K562 (cell line): Measurements from ENCODE around the gene NDUFB10. TPM values are rescaled to one million over a fixed set of nuclear protein-coding genes. Genes with fewer than 3 reads are reported as not detected.

Experiments
- ADNP ChIP-seq: fragments of 200-800 bp; sonication (Bioruptor generic); IDR thresholded peaks from 2 replicates; pipeline ENCODE4 v1.6.1; 2016; ENCODE audit warnings: missing genetic modification characterization, missing compliant biosample characterization
- ATF7 ChIP-seq: fragments of 450-650 bp; IDR thresholded peaks from 2 replicates; pipeline ENCODE4 v1.7.1; 2014; ENCODE audit warnings: mild to moderate bottlenecking, moderate library complexity
- CXXC5 ChIP-seq: fragments of 250-450 bp; sonication (Bioruptor Pico); IDR thresholded peaks from 2 replicates; pipeline ENCODE4 v1.8.0; 2022; ENCODE audit warnings: inconsistent platforms, mild to moderate bottlenecking, moderate library complexity
- DACH1 ChIP-seq: fragments of 450-650 bp; IDR thresholded peaks from 2 replicates; pipeline ENCODE4 v1.6.1; 2018; ENCODE audit not compliant: partially characterized antibody
- E2F4 ChIP-seq: sonication (generic); formaldehyde crosslinking; IDR thresholded peaks from 2 replicates; pipeline ENCODE4 v1.8.0; 2022; ENCODE audit warnings: mild to moderate bottlenecking, low read depth, missing genetic modification reagents
- GATA2 ChIP-seq: sonication (generic); formaldehyde crosslinking; IDR thresholded peaks from 2 replicates; pipeline ENCODE4 v1.4.0; 2020; ENCODE audit warnings: mild to moderate bottlenecking, missing genetic modification reagents
- KAT7 ChIP-seq: sonication (generic); formaldehyde crosslinking; IDR thresholded peaks from 2 replicates; pipeline ENCODE4 v1.8.0; 2022; ENCODE audit warnings: missing genetic modification reagents, mild to moderate bottlenecking, borderline replicate concordance
- MED1 ChIP-seq: sonication (generic); formaldehyde crosslinking; IDR thresholded peaks from 2 replicates; pipeline ENCODE4 v1.8.1; 2023; ENCODE audit warnings: missing genetic modification reagents, borderline replicate concordance
- NFATC3 ChIP-seq: fragments of 450-650 bp; IDR thresholded peaks from 2 replicates; pipeline ENCODE4 v1.6.1; 2017; ENCODE audit warnings: mild to moderate bottlenecking
- NR2C1 ChIP-seq, 2 experiments: fragments of 450-650 bp; IDR thresholded peaks; 2 replicates each; pipeline ENCODE4 v1.6.1; 2017; ENCODE audit warnings: mild to moderate bottlenecking in 2 of 2, antibody characterized with exemption in 1 of 2, inconsistent platforms in 1 of 2, missing compliant biosample characterization in 1 of 2, missing genetic modification characterization in 1 of 2
- PHF21A ChIP-seq: fragments of 450-650 bp; IDR thresholded peaks from 2 replicates; pipeline ENCODE4 v1.6.1; 2017; ENCODE audit warnings: low read depth, borderline replicate concordance
- RBBP5 ChIP-seq: fragments of 200-600 bp; sonication (generic); IDR thresholded peaks from 2 replicates; pipeline ENCODE4 v1.6.1; 2012; ENCODE audit warnings: borderline replicate concordance, mild to moderate bottlenecking, low read length, control low read depth, inconsistent platforms; ENCODE audit not compliant: insufficient read depth, poor library complexity, severe bottlenecking
- RBM15 ChIP-seq: fragments of 200-400 bp; formaldehyde crosslinking; IDR thresholded peaks from 2 replicates; pipeline ENCODE4 v1.6.1; 2018; ENCODE audit warnings: mild to moderate bottlenecking, low read length, moderate library complexity; ENCODE audit not compliant: insufficient read depth
- SIX5 ChIP-seq, 2 experiments: IDR thresholded peaks; 2 replicates each; pipeline ENCODE4 v1.6.1; 2011; ENCODE audit warnings: low read length in 2 of 2, borderline replicate concordance in 1 of 2, low read depth in 1 of 2, mild to moderate bottlenecking in 1 of 2, moderate library complexity in 1 of 2; ENCODE audit not compliant: insufficient read depth in 1 of 2
- SMAD4 ChIP-seq: fragments of 250-450 bp; sonication (Bioruptor Pico); conservative IDR thresholded peaks from 2 replicates; pipeline ENCODE4 v1.8.0; 2021; ENCODE audit warnings: inconsistent platforms, mild to moderate bottlenecking, moderate library complexity
- TARDBP ChIP-seq: fragments of 450-650 bp; IDR thresholded peaks from 2 replicates; pipeline ENCODE4 v1.6.1; 2016
- ZNF239 ChIP-seq: fragments of 250-450 bp; sonication (Bioruptor Pico); IDR thresholded peaks from 2 replicates; pipeline ENCODE4 v1.4.0; 2020; ENCODE audit warnings: mild to moderate bottlenecking
- ZNF277 ChIP-seq: fragments of 250-450 bp; sonication (Bioruptor Pico); IDR thresholded peaks from 2 replicates; pipeline ENCODE4 v1.8.0; 2022; ENCODE audit warnings: inconsistent platforms, mild to moderate bottlenecking, moderate library complexity, borderline replicate concordance
- ZNF41 ChIP-seq: fragments of 250-450 bp; sonication (Bioruptor Pico); conservative IDR thresholded peaks from 2 replicates; pipeline ENCODE4 v1.4.0; 2020; ENCODE audit warnings: mild to moderate bottlenecking
- ZNF644 ChIP-seq: fragments of 200-800 bp; sonication (Bioruptor generic); IDR thresholded peaks from 2 replicates; pipeline ENCODE4 v1.6.1; 2016; ENCODE audit warnings: low read depth, missing genetic modification characterization, missing compliant biosample characterization
- ZZZ3 ChIP-seq: fragments of 450-650 bp; IDR thresholded peaks from 2 replicates; pipeline ENCODE4 v1.6.1; 2016; ENCODE audit warnings: antibody characterized with exemption, mild to moderate bottlenecking, moderate library complexity
- polyA plus RNA-seq, 8 experiments: library from polyadenylated mRNA; depleted of rRNA in 4 of 8; stranded (reverse) in 5 of 8; unstranded in 3 of 8; fragments of >200 nt; fragmentation: Nextera tagmentation in 2 of 8; fragmentation: Illumina TruSeq in 1 of 8; extraction: Ambion mirVana in 2 of 8; extraction: Trizol in 1 of 8; gene quantifications; 2 replicates each; pipeline versions ENCODE4 v1.2.1 to v1.2.3, GENCODE V29; 2011 to 2014; ENCODE audit warnings: inconsistent platforms in 1 of 8, missing spikeins in 1 of 8
- total RNA-seq, 7 experiments: library from RNA; depleted of rRNA in 6 of 7; stranded (reverse); fragments of >200 nt in 6 of 7; fragmentation: Illumina TruSeq in 2 of 7; extraction: Trizol in 2 of 7; gene quantifications; 2 replicates each; pipeline versions ENCODE4 v1.2.1 to v1.2.3, GENCODE V29; 2011 to 2021; ENCODE audit warnings: low replicate concordance in 1 of 7

Gene NDUFB10
- total and polyA plus RNA-seq, 9 of the 15 experiments (the other 6 are each of a cell fraction or from before 2014, with no cell fraction given) = 69.3 to 527 (median 161) TPM

GRCh38 chr16:1992704-1993317 lies 33.5 kb downstream of the NDUFB10 start (continued):
- TF ChIP-seq RBM15 = no peak
- TF ChIP-seq CXXC5 (CRISPR knock-in tag) = peak; percentile 29; the same call in 1 of the 2 replicates
- TF ChIP-seq NFATC3 = no peak
- TF ChIP-seq SIX5 (IDR thresholded peaks at IDR 0.05; ENCODE audit: borderline replicate concordance in 1 of 2, insufficient read depth in 1 of 2, low read depth in 1 of 2, low read length in 2 of 2) = no peak
- peak; percentile 9 for TF ChIP-seq DACH1
- TF ChIP-seq PHF21A = no peak
- TF ChIP-seq ADNP (tag) = no peak
- 0 out of 2 replicates have a peak, but pooled peaks have one; percentile 10 for TF ChIP-seq SMAD4 (CRISPR knock-in tag)
- TF ChIP-seq ZZZ3 = no peak
- no peak for TF ChIP-seq ZNF41 (CRISPR knock-in tag)
- 0 out of 2 replicates have a peak, but pooled peaks have one; percentile 1 for TF ChIP-seq E2F4
- no peak for TF ChIP-seq TARDBP
- 0 out of 2 replicates have a peak, but pooled peaks have one; percentile 18 for TF ChIP-seq ATF7
- peak; percentile 37 for TF ChIP-seq RBBP5
- no peak for TF ChIP-seq NR2C1 (IDR thresholded peaks at IDR 0.05)
- no peak for TF ChIP-seq NR2C1 (tag; IDR thresholded peaks at IDR 0.05)
- no peak for TF ChIP-seq GATA2 (CRISPR knock-in tag)
- no peak for TF ChIP-seq ZNF277 (CRISPR knock-in tag)
- TF ChIP-seq ZNF239 = no peak
- TF ChIP-seq KAT7 (CRISPR knock-in tag) = no peak
- TF ChIP-seq MED1 (CRISPR knock-in tag) = no peak
- TF ChIP-seq ZNF644 (tag) = no peak
